ENCODE results near the gene COPS2.

The COPS2 gene

GRCh38 chr15:49155834-49156627 lies 632 bp upstream of the COPS2 start:
- Histone ChIP-seq H3K36me3 (ENCODE audit: control insufficient read depth, insufficient read depth, low read length) (no peaks in the 10 kb centered on the region), H3K9ac (ENCODE audit: low read length) (peak overlapping the region; percentile 67), H3K27ac (ENCODE audit: low read depth, low read length) (no peak overlapping the region), H3K27me3 (ENCODE audit: control insufficient read depth, insufficient read depth, low read length) (no peaks in the 10 kb centered on the region), H3K4me3 (ENCODE audit: low read depth, low read length) (peak overlapping the region; percentile 75), H3K4me1 (ENCODE audit: control insufficient read depth, insufficient read depth, low read length) (peaks cover 7% of the 10 kb centered on the region; the same call in 1 of the 2 replicates), H3K9me3 (ENCODE audit: control insufficient read depth, insufficient read depth, low read depth, low read length) (no peaks in the 10 kb centered on the region)

- Histone ChIP-seq H3K4me1 (ENCODE audit: control insufficient read depth, insufficient read depth, low read length) (peaks cover 7% of the 10 kb centered on the region; the same call in 1 of the 2 replicates), H3K4me3 (ENCODE audit: low read depth, low read length) (peak overlapping the region; percentile 75), H3K27me3 (ENCODE audit: control insufficient read depth, insufficient read depth, low read length) (no peaks in the 10 kb centered on the region), H3K9me3 (ENCODE audit: control insufficient read depth, insufficient read depth, low read depth, low read length) (no peaks in the 10 kb centered on the region), H3K27ac (ENCODE audit: low read depth, low read length) (peak overlapping the region; percentile 65), H3K9ac (ENCODE audit: low read length) (peak overlapping the region; percentile 88), H3K36me3 (ENCODE audit: control insufficient read depth, insufficient read depth, low read length) (no peaks in the 10 kb centered on the region)
Observed at GRCh38 chr15:49154799-49155109, 645 bp downstream of the COPS2 start.

- Histone ChIP-seq H3K36me3 (ENCODE audit: control insufficient read depth, insufficient read depth, low read length) (no peaks in the 10 kb centered on the region), H3K9me3 (ENCODE audit: control insufficient read depth, insufficient read depth, low read depth, low read length) (no peaks in the 10 kb centered on the region), H3K4me3 (ENCODE audit: low read depth, low read length) (peak overlapping the region; percentile 75), H3K9ac (ENCODE audit: low read length) (peak overlapping the region; percentile 88), H3K27me3 (ENCODE audit: control insufficient read depth, insufficient read depth, low read length) (no peaks in the 10 kb centered on the region), H3K27ac (ENCODE audit: low read depth, low read length) (peak overlapping the region; percentile 65; the same call in 1 of the 2 replicates), H3K4me1 (ENCODE audit: control insufficient read depth, insufficient read depth, low read length) (peaks cover 10% of the 10 kb centered on the region; the same call in 1 of the 2 replicates)
Observed at GRCh38 chr15:49154359-49154758, 1.0 kb downstream of the COPS2 start.

- H3K27me3 ChIP-seq (ENCODE audit: control insufficient read depth, insufficient read depth, low read length) = no peaks in the 10 kb centered on the region
- no peak overlapping the region for H3K27ac ChIP-seq (ENCODE audit: low read depth, low read length)
- H3K9ac ChIP-seq (ENCODE audit: low read length) = no peak overlapping the region
- H3K36me3 ChIP-seq (ENCODE audit: control insufficient read depth, insufficient read depth, low read length) = no peaks in the 10 kb centered on the region
- H3K9me3 ChIP-seq (ENCODE audit: control insufficient read depth, insufficient read depth, low read depth, low read length) = no peaks in the 10 kb centered on the region
- peaks cover 20% of the 10 kb centered on the region for H3K4me1 ChIP-seq (ENCODE audit: control insufficient read depth, insufficient read depth, low read length)
- no peak overlapping the region for H3K4me3 ChIP-seq (ENCODE audit: low read depth, low read length)
Observed at GRCh38 chr15:49152552-49153312, 2.7 kb downstream of the COPS2 start.

GRCh38 chr15:49151831-49152230 lies 3.6 kb downstream of the COPS2 start:
- H3K36me3 ChIP-seq (ENCODE audit: control insufficient read depth, insufficient read depth, low read length) = no peaks in the 10 kb centered on the region
- H3K27ac ChIP-seq (ENCODE audit: low read depth, low read length) = no peak overlapping the region
- no peaks in the 10 kb centered on the region for H3K9me3 ChIP-seq (ENCODE audit: control insufficient read depth, insufficient read depth, low read depth, low read length)
- H3K4me3 ChIP-seq (ENCODE audit: low read depth, low read length) = no peak overlapping the region
- no peak overlapping the region for H3K9ac ChIP-seq (ENCODE audit: low read length)
- no peaks in the 10 kb centered on the region for H3K27me3 ChIP-seq (ENCODE audit: control insufficient read depth, insufficient read depth, low read length)
- H3K4me1 ChIP-seq (ENCODE audit: control insufficient read depth, insufficient read depth, low read length) = peaks cover 20% of the 10 kb centered on the region

- Histone ChIP-seq H3K27me3 (ENCODE audit: control insufficient read depth, insufficient read depth, low read length) (no peaks in the 10 kb centered on the region), H3K27ac (ENCODE audit: low read depth, low read length) (no peak overlapping the region), H3K4me3 (ENCODE audit: low read depth, low read length) (no peak overlapping the region), H3K9me3 (ENCODE audit: control insufficient read depth, insufficient read depth, low read depth, low read length) (no peaks in the 10 kb centered on the region), H3K36me3 (ENCODE audit: control insufficient read depth, insufficient read depth, low read length) (peaks cover 10% of the 10 kb centered on the region; the same call in 1 of the 2 replicates), H3K9ac (ENCODE audit: low read length) (no peak overlapping the region), H3K4me1 (ENCODE audit: control insufficient read depth, insufficient read depth, low read length) (peaks cover 16% of the 10 kb centered on the region)
Observed at GRCh38 chr15:49148727-49149126, 6.7 kb downstream of the COPS2 start.

GRCh38 chr15:49148298-49148697 lies 7.1 kb downstream of the COPS2 start:
- Histone ChIP-seq H3K9me3 (ENCODE audit: control insufficient read depth, insufficient read depth, low read depth, low read length) (no peaks in the 10 kb centered on the region), H3K27ac (ENCODE audit: low read depth, low read length) (no peak overlapping the region), H3K4me1 (ENCODE audit: control insufficient read depth, insufficient read depth, low read length) (peaks cover 13% of the 10 kb centered on the region), H3K27me3 (ENCODE audit: control insufficient read depth, insufficient read depth, low read length) (no peaks in the 10 kb centered on the region), H3K4me3 (ENCODE audit: low read depth, low read length) (no peak overlapping the region), H3K9ac (ENCODE audit: low read length) (no peak overlapping the region), H3K36me3 (ENCODE audit: control insufficient read depth, insufficient read depth, low read length) (peaks cover 15% of the 10 kb centered on the region)

- no peak overlapping the region for H3K9ac ChIP-seq (ENCODE audit: low read length)
Observed at GRCh38 chr15:49145651-49146609, 9.5 kb downstream of the COPS2 start.

GRCh38 chr15:49137861-49138260 lies 17.5 kb downstream of the COPS2 start:
- H3K27ac ChIP-seq (ENCODE audit: low read depth, low read length) = no peak overlapping the region
- H3K27me3 ChIP-seq (ENCODE audit: control insufficient read depth, insufficient read depth, low read length) = no peaks in the 10 kb centered on the region
- peaks cover 95% of the 10 kb centered on the region for H3K36me3 ChIP-seq (ENCODE audit: control insufficient read depth, insufficient read depth, low read length)
- no peak overlapping the region for H3K4me3 ChIP-seq (ENCODE audit: low read depth, low read length)
- H3K4me1 ChIP-seq (ENCODE audit: control insufficient read depth, insufficient read depth, low read length) = no peaks in the 10 kb centered on the region
- H3K9ac ChIP-seq (ENCODE audit: low read length) = no peak overlapping the region
- H3K9me3 ChIP-seq (ENCODE audit: control insufficient read depth, insufficient read depth, low read depth, low read length) = no peaks in the 10 kb centered on the region

More at GRCh38 chr15:49145651-49146609, 9.5 kb downstream of the COPS2 start:
- H3K27ac ChIP-seq (ENCODE audit: low read depth, low read length) = no peak overlapping the region
- H3K4me3 ChIP-seq (ENCODE audit: low read depth, low read length) = no peak overlapping the region
- H3K9me3 ChIP-seq (ENCODE audit: control insufficient read depth, insufficient read depth, low read depth, low read length) = no peaks in the 10 kb centered on the region
- peaks cover 13% of the 10 kb centered on the region for H3K4me1 ChIP-seq (ENCODE audit: control insufficient read depth, insufficient read depth, low read length)
- peaks cover 38% of the 10 kb centered on the region for H3K36me3 ChIP-seq (ENCODE audit: control insufficient read depth, insufficient read depth, low read length)
- no peaks in the 10 kb centered on the region for H3K27me3 ChIP-seq (ENCODE audit: control insufficient read depth, insufficient read depth, low read length)

GRCh38 chr15:49135911-49136310 lies 19.5 kb downstream of the COPS2 start:
- Histone ChIP-seq H3K36me3 (ENCODE audit: control insufficient read depth, insufficient read depth, low read length) (peaks cover 94% of the 10 kb centered on the region), H3K9me3 (ENCODE audit: control insufficient read depth, insufficient read depth, low read depth, low read length) (no peaks in the 10 kb centered on the region), H3K9ac (ENCODE audit: low read length) (no peak overlapping the region), H3K27ac (ENCODE audit: low read depth, low read length) (no peak overlapping the region), H3K27me3 (ENCODE audit: control insufficient read depth, insufficient read depth, low read length) (no peaks in the 10 kb centered on the region), H3K4me1 (ENCODE audit: control insufficient read depth, insufficient read depth, low read length) (no peaks in the 10 kb centered on the region), H3K4me3 (ENCODE audit: low read depth, low read length) (no peak overlapping the region)
